T-helper 1 cell (primary cell): Measurements from ENCODE around the gene GLYR1.
"Not testable (repeated sequence)": the region's sequence is repeated elsewhere in the genome, so short reads cannot be mapped to it uniquely, and the experiment has no call there.

Experiments
- DNase-seq, 5 donors: peaks; one replicate each; pipeline ENCODE4 v3.0.0-alpha.2; 2012 to 2020
- total RNA-seq, 4 donors: gene quantifications; one replicate each; lab custom pipeline; 2026; lab: John Stamatoyannopoulos, UW

The GLYR1 gene
- 58.4 to 95.0 (median 84.9) reads per million in 4 donors for total RNA-seq

- peak; percentile 98 to 100 (median 99) for DNase-seq
These were observed at the start of gene GLYR1, which contains the start of gene UBN1 for GRCh38 chr16:4846901-4847773. TSS of gene GLYR1 (minus strand) at chr16:4847288. CDS start at chr16:4847265, 23 bp downstream. TSS of gene UBN1 (plus strand) at chr16:4847481. CDS start at chr16:4852918, 5,437 bp downstream.

- not testable (repeated sequence) for DNase-seq
These were observed 49.7 kb upstream of the GLYR1 start for GRCh38 chr16:4896761-4897160.

GRCh38 chr16:4895366-4895765 lies 48.3 kb upstream of the GLYR1 start:
- DNase-seq: no peak

GRCh38 chr16:4894276-4895150 lies 47.4 kb upstream of the GLYR1 start:
- DNase-seq: no peak

- no peak for DNase-seq
These were observed 46.2 kb upstream of the GLYR1 start for GRCh38 chr16:4893103-4893862.

GRCh38 chr16:4892361-4893102 lies 45.4 kb upstream of the GLYR1 start:
- DNase-seq: no peak

GRCh38 chr16:4891886-4892216 lies 44.8 kb upstream of the GLYR1 start:
- no peak for DNase-seq

GRCh38 chr16:4891097-4891885 lies 44.2 kb upstream of the GLYR1 start:
- DNase-seq: no peak

GRCh38 chr16:4890686-4891085 lies 43.6 kb upstream of the GLYR1 start:
- no peak for DNase-seq

GRCh38 chr16:4890026-4890425 lies 42.9 kb upstream of the GLYR1 start:
- no peak for DNase-seq

GRCh38 chr16:4888428-4889135 lies 41.5 kb upstream of the GLYR1 start:
- no peak for DNase-seq

- DNase-seq: no peak
These were observed 39.1 kb upstream of the GLYR1 start for GRCh38 chr16:4886151-4886550.

GRCh38 chr16:4884972-4885874 lies 38.1 kb upstream of the GLYR1 start:
- DNase-seq: no peak

GRCh38 chr16:4884209-4884608 lies 37.1 kb upstream of the GLYR1 start:
- no peak for DNase-seq

- no peak for DNase-seq
These were observed 36.4 kb upstream of the GLYR1 start for GRCh38 chr16:4883501-4883900.

GRCh38 chr16:4882633-4883285 lies 35.7 kb upstream of the GLYR1 start:
- DNase-seq: no peak

GRCh38 chr16:4882000-4882632 lies 35.0 kb upstream of the GLYR1 start:
- DNase-seq: no peak

- DNase-seq: no peak
These were observed 33.0 kb upstream of the GLYR1 start for GRCh38 chr16:4880006-4880580.
